IPS-18a (cell line): ENCODE measurements around the gene EEPD1.

Source experiments
- H3K27ac ChIP-seq: one replicate; pipeline ENCODE4 v1.5.1; 2013; ENCODE audit warnings: low read length
- H3K27me3 ChIP-seq: one replicate; pipeline ENCODE4 v1.6.1; 2013; ENCODE audit warnings: mild to moderate bottlenecking, low read length; ENCODE audit not compliant: control insufficient read depth, insufficient read depth
- H3K36me3 ChIP-seq: one replicate; pipeline ENCODE4 v1.6.1; 2013; ENCODE audit warnings: low read depth, low read length; ENCODE audit not compliant: control insufficient read depth
- H3K4me1 ChIP-seq: one replicate; pipeline ENCODE4 v1.6.1; 2013; ENCODE audit warnings: low read depth, low read length; ENCODE audit not compliant: control insufficient read depth
- H3K4me3 ChIP-seq: one replicate; pipeline ENCODE4 v1.5.1; 2013; ENCODE audit warnings: low read length
- H3K9ac ChIP-seq: one replicate; pipeline ENCODE4 v1.6.1; 2013; ENCODE audit warnings: mild to moderate bottlenecking, low read length, moderate library complexity
- H3K9me3 ChIP-seq: one replicate; pipeline ENCODE4 v1.6.1; 2013; ENCODE audit warnings: low read depth, low read length; ENCODE audit not compliant: control insufficient read depth

Gene EEPD1

GRCh38 chr7:36214608-36215456 is 61.8 kb downstream of the EEPD1 start:
- Histone ChIP-seq H3K4me3 (no peak overlapping the region), H3K4me1 (peaks cover 11% of the 10 kb centered on the region), H3K27me3 (no peaks in the 10 kb centered on the region), H3K9me3 (no peaks in the 10 kb centered on the region), H3K27ac (no peak overlapping the region), H3K9ac (no peak overlapping the region), H3K36me3 (no peaks in the 10 kb centered on the region)

- H3K9me3 ChIP-seq, result no peaks in the 10 kb centered on the region
- H3K4me1 ChIP-seq, result peaks cover 11% of the 10 kb centered on the region
- no peaks in the 10 kb centered on the region for H3K36me3 ChIP-seq
- no peak overlapping the region for H3K4me3 ChIP-seq
- no peak overlapping the region for H3K27ac ChIP-seq
- no peak overlapping the region for H3K9ac ChIP-seq
- no peaks in the 10 kb centered on the region for H3K27me3 ChIP-seq
These were observed 62.4 kb downstream of the EEPD1 start for GRCh38 chr7:36215457-36215765.

- Histone ChIP-seq H3K9me3 (no peaks in the 10 kb centered on the region), H3K27me3 (no peaks in the 10 kb centered on the region), H3K27ac (no peak overlapping the region), H3K4me1 (peaks cover 11% of the 10 kb centered on the region), H3K9ac (no peak overlapping the region), H3K4me3 (no peak overlapping the region), H3K36me3 (no peaks in the 10 kb centered on the region)
These were observed 63.1 kb downstream of the EEPD1 start for GRCh38 chr7:36216063-36216684.

- Histone ChIP-seq H3K36me3 (no peaks in the 10 kb centered on the region), H3K4me1 (peaks cover 11% of the 10 kb centered on the region), H3K9me3 (no peaks in the 10 kb centered on the region), H3K9ac (no peak overlapping the region), H3K4me3 (no peak overlapping the region), H3K27me3 (no peaks in the 10 kb centered on the region), H3K27ac (no peak overlapping the region)
These were observed 64.3 kb downstream of the EEPD1 start for GRCh38 chr7:36217211-36217960.

- H3K4me1 ChIP-seq, result peaks cover 11% of the 10 kb centered on the region
- no peaks in the 10 kb centered on the region for H3K9me3 ChIP-seq
- H3K4me3 ChIP-seq, result no peak overlapping the region
These were observed 64.9 kb downstream of the EEPD1 start for GRCh38 chr7:36217961-36218284.

GRCh38 chr7:36219429-36219828 is 66.4 kb downstream of the EEPD1 start:
- Histone ChIP-seq H3K4me3 (no peak overlapping the region), H3K36me3 (no peaks in the 10 kb centered on the region), H3K27me3 (no peaks in the 10 kb centered on the region), H3K9me3 (no peaks in the 10 kb centered on the region), H3K9ac (no peak overlapping the region), H3K27ac (no peak overlapping the region), H3K4me1 (peaks cover 8% of the 10 kb centered on the region)

More at GRCh38 chr7:36217961-36218284, 64.9 kb downstream of the EEPD1 start:
- Histone ChIP-seq H3K27me3 (no peaks in the 10 kb centered on the region), H3K27ac (no peak overlapping the region), H3K9ac (no peak overlapping the region), H3K36me3 (no peaks in the 10 kb centered on the region)

- no peak overlapping the region for H3K4me3 ChIP-seq
- H3K9ac ChIP-seq, result no peak overlapping the region
- no peaks in the 10 kb centered on the region for H3K9me3 ChIP-seq
- no peaks in the 10 kb centered on the region for H3K36me3 ChIP-seq
- H3K4me1 ChIP-seq, result no peaks in the 10 kb centered on the region
- no peaks in the 10 kb centered on the region for H3K27me3 ChIP-seq
- H3K27ac ChIP-seq, result no peak overlapping the region
These were observed 70.8 kb downstream of the EEPD1 start for GRCh38 chr7:36223851-36224250.

GRCh38 chr7:36224934-36225858 is 72.1 kb downstream of the EEPD1 start:
- no peaks in the 10 kb centered on the region for H3K4me1 ChIP-seq

GRCh38 chr7:36226151-36226550 is 73.1 kb downstream of the EEPD1 start:
- no peak overlapping the region for H3K9ac ChIP-seq
- no peaks in the 10 kb centered on the region for H3K27me3 ChIP-seq
- no peaks in the 10 kb centered on the region for H3K9me3 ChIP-seq
- H3K36me3 ChIP-seq, result no peaks in the 10 kb centered on the region
- H3K27ac ChIP-seq, result no peak overlapping the region
- no peaks in the 10 kb centered on the region for H3K4me1 ChIP-seq
- H3K4me3 ChIP-seq, result no peak overlapping the region

More at GRCh38 chr7:36224934-36225858, 72.1 kb downstream of the EEPD1 start:
- H3K36me3 ChIP-seq, result no peaks in the 10 kb centered on the region
- H3K9me3 ChIP-seq, result no peaks in the 10 kb centered on the region
- H3K4me3 ChIP-seq, result no peak overlapping the region
- H3K9ac ChIP-seq, result no peak overlapping the region
- no peak overlapping the region for H3K27ac ChIP-seq
- H3K27me3 ChIP-seq, result no peaks in the 10 kb centered on the region

GRCh38 chr7:36227223-36227622 is 74.2 kb downstream of the EEPD1 start:
- H3K9ac ChIP-seq, result no peak overlapping the region

GRCh38 chr7:36228039-36228438 is 75.0 kb downstream of the EEPD1 start:
- Histone ChIP-seq H3K9ac (no peak overlapping the region), H3K27me3 (no peaks in the 10 kb centered on the region), H3K4me1 (no peaks in the 10 kb centered on the region), H3K4me3 (no peak overlapping the region), H3K9me3 (no peaks in the 10 kb centered on the region), H3K27ac (no peak overlapping the region), H3K36me3 (no peaks in the 10 kb centered on the region)

More at GRCh38 chr7:36227223-36227622, 74.2 kb downstream of the EEPD1 start:
- no peaks in the 10 kb centered on the region for H3K4me1 ChIP-seq
- no peak overlapping the region for H3K4me3 ChIP-seq
- no peak overlapping the region for H3K27ac ChIP-seq
- no peaks in the 10 kb centered on the region for H3K9me3 ChIP-seq
- H3K27me3 ChIP-seq, result no peaks in the 10 kb centered on the region
- no peaks in the 10 kb centered on the region for H3K36me3 ChIP-seq
